Brain microvascular endothelial cell (primary cell): ENCODE results near the gene IFT172.

Source experiments
- DNase-seq: peaks from one replicate; pipeline ENCODE4 v3.0.0-alpha.2; 2020
- H3K27ac ChIP-seq: fragments of 250-450 bp; sonication (Bioruptor Pico); 2 replicates; pipeline ENCODE4 v1.5.1; 2020; ENCODE audit warnings: mild to moderate bottlenecking, moderate library complexity
- H3K27me3 ChIP-seq: fragments of 250-450 bp; sonication (Bioruptor Pico); replicated peaks from 2 replicates; pipeline ENCODE4 v1.5.1; 2020; ENCODE audit warnings: mild to moderate bottlenecking
- H3K36me3 ChIP-seq: fragments of 250-450 bp; sonication (Bioruptor Pico); replicated peaks from 2 replicates; pipeline ENCODE4 v1.5.1; 2020; ENCODE audit warnings: mild to moderate bottlenecking
- H3K4me3 ChIP-seq: 2 replicates; pipeline ENCODE4 v1.5.1; 2011; ENCODE audit warnings: low read depth, mild to moderate bottlenecking, control low read depth, low read length, moderate library complexity
- in situ Hi-C: cut with HindIII; loops from 2 replicates; pipeline ENCODE4 v1.10.0; 2017; ENCODE audit warnings: low sequenced_read_pairs, low pct_ligation_motif_present
- TF ChIP-seq, protein P1 (sequence below): IDR thresholded peaks from 2 replicates; pipeline ENCODE4 v1.5.1; 2011; ENCODE audit warnings: low read depth, mild to moderate bottlenecking, moderate library complexity, low read length, control low read depth, inconsistent platforms; ENCODE audit errors: missing control alignments

The IFT172 gene

DNA sequence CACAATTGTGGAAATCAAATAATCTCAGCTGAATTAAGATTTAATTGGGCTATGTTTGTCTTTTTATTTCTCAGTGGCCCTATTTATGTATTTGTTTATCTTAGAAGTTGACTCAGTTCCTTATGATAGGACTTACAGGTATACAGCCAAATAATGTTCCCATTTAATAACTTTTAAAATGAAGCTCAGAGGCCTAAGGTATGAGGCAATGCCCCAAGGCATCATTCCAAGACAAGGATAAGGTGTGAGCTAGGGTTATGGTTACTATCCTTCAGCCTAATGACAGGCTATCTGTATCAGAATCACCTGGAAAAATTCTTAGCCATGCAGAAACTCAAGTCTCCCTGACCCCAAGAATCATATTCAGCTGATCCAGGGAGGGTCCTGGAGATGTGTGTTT is 68.5 kb downstream of the IFT172 start:
- Histone ChIP-seq H3K27ac (no peak overlapping the region), H3K27me3 (no peaks in the 10 kb centered on the region), H3K4me3 (no peak overlapping the region), H3K36me3 (no peaks in the 10 kb centered on the region)
- no peak for DNase-seq
- TF ChIP-seq, protein P1, sequence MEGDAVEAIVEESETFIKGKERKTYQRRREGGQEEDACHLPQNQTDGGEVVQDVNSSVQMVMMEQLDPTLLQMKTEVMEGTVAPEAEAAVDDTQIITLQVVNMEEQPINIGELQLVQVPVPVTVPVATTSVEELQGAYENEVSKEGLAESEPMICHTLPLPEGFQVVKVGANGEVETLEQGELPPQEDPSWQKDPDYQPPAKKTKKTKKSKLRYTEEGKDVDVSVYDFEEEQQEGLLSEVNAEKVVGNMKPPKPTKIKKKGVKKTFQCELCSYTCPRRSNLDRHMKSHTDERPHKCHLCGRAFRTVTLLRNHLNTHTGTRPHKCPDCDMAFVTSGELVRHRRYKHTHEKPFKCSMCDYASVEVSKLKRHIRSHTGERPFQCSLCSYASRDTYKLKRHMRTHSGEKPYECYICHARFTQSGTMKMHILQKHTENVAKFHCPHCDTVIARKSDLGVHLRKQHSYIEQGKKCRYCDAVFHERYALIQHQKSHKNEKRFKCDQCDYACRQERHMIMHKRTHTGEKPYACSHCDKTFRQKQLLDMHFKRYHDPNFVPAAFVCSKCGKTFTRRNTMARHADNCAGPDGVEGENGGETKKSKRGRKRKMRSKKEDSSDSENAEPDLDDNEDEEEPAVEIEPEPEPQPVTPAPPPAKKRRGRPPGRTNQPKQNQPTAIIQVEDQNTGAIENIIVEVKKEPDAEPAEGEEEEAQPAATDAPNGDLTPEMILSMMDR = no peak
- in situ Hi-C loops = no loop called here

GRCh38 chr2:27416151-27416550 is 73.4 kb downstream of the IFT172 start:
- Histone ChIP-seq H3K36me3 (no peaks in the 10 kb centered on the region), H3K4me3 (no peak overlapping the region), H3K27ac (no peak overlapping the region), H3K27me3 (no peaks in the 10 kb centered on the region)
- TF ChIP-seq, protein P1 = no peak
- in situ Hi-C loops = no loop called here
- DNase-seq = no peak

GRCh38 chr2:27412419-27413152 is 77.0 kb downstream of the IFT172 start:
- no peak overlapping the region for H3K27ac ChIP-seq
- no peak overlapping the region for H3K4me3 ChIP-seq
- in situ Hi-C loops = no loop called here
- no peaks in the 10 kb centered on the region for H3K36me3 ChIP-seq
- H3K27me3 ChIP-seq = no peaks in the 10 kb centered on the region
- TF ChIP-seq, protein P1 = no peak
- no peak for DNase-seq

GRCh38 chr2:27409321-27410073 is 80.0 kb downstream of the IFT172 start, which contains the start of gene PPM1G:
TSS of gene PPM1G (minus strand) at chr2:27409591. CDS start at chr2:27409422, 169 bp downstream.
- H3K36me3 ChIP-seq = peaks cover 5% of the 10 kb centered on the region
- no peaks in the 10 kb centered on the region for H3K27me3 ChIP-seq
- in situ Hi-C loops = no loop called here
- H3K27ac ChIP-seq = peak within 1 kb of the TSS; percentile 31
- TF ChIP-seq, protein P1 = no peak
- peak; percentile 85 for DNase-seq
- peak within 1 kb of the TSS; percentile 87 for H3K4me3 ChIP-seq

DNA sequence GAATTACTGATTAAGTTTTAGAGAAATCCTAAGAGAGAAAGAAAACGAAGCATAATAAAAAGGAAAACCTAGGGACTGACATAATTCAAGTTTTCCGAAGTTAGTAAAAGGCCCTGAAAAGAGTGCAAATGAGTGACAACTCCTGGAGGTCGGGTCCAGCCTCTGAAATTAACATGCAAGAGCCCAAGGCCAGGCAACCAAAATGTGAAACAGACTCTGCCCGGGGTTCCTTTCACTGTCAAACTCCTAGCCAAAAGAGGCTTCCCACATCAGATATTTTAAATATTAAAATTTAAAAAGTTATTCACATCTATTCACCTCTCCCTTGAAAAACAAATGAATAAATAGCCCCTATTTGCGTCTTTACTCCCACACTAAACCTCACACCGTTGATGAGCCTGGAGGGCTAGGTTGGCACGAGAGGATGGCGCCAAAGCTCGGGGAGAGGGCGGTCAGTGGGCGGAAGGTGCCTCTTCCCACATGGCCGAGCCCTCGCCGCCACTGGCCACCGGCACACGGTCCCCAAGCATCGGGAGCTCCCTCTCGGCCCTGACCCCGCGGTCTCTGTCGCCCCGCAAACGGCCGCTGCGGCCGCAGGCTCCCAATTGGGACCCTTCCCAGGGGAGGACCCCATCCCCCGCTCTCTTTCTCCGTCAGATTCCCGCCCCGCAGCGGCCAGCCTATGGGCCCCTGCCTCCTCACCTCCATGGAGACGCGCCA is 80.8 kb downstream of the IFT172 start:
- in situ Hi-C loops = no loop called here
- TF ChIP-seq, protein P1 = no peak

More for the DNA sequence above, 80.8 kb downstream of the IFT172 start:
- no peak for DNase-seq
- Histone ChIP-seq H3K36me3 (peaks cover 5% of the 10 kb centered on the region), H3K27me3 (no peaks in the 10 kb centered on the region), H3K4me3 (peak overlapping the region; percentile 87), H3K27ac (peak overlapping the region; percentile 21)
